GM18511 (cell line): ENCODE measurements around the gene PILRA.
"Not testable (repeated sequence)": the region's sequence is repeated elsewhere in the genome, so short reads cannot be mapped to it uniquely, and the experiment has no call there.

Experiments used
- ATAC-seq: cut with Tn5 transposase; IDR thresholded peaks from one replicate; pipeline ENCODE4 v1.9.1; 2021; ENCODE audit warnings: mild to moderate bottlenecking, moderate library complexity; ENCODE audit not compliant: unreplicated experiment

Gene PILRA

DNA sequence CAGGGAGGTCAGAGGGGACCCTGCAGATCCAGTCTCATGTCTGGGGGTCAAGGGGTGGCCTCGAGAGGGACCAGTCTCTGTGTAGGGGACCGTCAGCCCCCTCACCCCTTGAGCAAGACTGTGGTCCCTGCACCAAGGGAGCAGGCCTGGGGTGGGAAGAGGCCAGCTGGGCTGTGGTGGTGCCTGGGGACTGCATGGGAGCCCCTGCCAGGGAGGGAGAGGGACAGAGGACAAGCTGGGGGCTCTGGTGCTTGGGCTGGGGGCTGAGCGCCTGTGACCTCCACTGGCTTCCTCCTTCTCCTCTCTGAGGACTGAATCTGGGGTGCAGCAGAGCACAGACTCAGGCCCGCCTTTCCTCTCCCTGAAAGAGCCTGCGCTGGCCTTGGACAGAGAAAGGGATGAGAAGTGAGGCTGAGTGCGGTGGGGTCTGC, 16.1 kb upstream of the PILRA start:
- ATAC-seq, result no peak

- no peak for ATAC-seq
These were observed 15.0 kb upstream of the PILRA start, which contains the start of gene PILRB for GRCh38 chr7:100358027-100358856. Gene PILRB, plus strand, starts transcription at chr7:100358117. Its CDS starts 186 bp downstream, at chr7:100358303.

DNA sequence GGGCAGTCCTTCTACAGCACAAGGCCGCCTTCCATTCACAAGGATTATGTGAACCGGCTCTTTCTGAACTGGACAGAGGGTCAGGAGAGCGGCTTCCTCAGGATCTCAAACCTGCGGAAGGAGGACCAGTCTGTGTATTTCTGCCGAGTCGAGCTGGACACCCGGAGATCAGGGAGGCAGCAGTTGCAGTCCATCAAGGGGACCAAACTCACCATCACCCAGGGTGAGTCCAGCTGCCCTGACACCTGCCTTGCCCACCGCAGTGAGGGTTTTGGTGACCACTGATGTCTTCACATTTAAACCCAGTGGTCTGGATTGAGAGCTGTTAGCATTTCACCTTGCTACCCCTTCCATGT, 14.5 kb upstream of the PILRA start:
- ATAC-seq, result no peak

- no peak for ATAC-seq
These were observed 13.0 kb upstream of the PILRA start for GRCh38 chr7:100360135-100360854.

DNA sequence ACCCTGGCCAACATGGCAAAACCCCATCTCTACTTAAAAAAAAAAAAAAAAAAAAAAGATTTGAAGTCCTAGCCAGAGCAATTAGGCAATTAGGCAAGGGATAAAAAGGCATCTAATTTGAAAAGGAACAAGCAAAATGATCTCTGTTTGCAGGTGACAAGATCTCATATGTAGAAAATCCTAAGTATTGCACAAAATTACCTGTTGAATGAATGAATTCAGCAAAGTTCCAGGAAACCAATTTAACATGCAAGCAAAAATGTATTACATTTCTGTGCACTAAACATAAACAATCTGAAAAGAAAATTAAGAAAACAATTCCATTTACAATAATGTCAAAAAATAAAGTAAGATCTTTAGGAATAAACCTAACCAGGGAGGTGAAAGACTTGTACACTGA, 10.2 kb upstream of the PILRA start:
- no peak for ATAC-seq

GRCh38 chr7:100363797-100364196, 9.5 kb upstream of the PILRA start:
- not testable (repeated sequence) for ATAC-seq

GRCh38 chr7:100364480-100364879, 8.8 kb upstream of the PILRA start:
- ATAC-seq, result no peak

- not testable (repeated sequence) for ATAC-seq
These were observed 7.3 kb upstream of the PILRA start for GRCh38 chr7:100365998-100366367.

DNA sequence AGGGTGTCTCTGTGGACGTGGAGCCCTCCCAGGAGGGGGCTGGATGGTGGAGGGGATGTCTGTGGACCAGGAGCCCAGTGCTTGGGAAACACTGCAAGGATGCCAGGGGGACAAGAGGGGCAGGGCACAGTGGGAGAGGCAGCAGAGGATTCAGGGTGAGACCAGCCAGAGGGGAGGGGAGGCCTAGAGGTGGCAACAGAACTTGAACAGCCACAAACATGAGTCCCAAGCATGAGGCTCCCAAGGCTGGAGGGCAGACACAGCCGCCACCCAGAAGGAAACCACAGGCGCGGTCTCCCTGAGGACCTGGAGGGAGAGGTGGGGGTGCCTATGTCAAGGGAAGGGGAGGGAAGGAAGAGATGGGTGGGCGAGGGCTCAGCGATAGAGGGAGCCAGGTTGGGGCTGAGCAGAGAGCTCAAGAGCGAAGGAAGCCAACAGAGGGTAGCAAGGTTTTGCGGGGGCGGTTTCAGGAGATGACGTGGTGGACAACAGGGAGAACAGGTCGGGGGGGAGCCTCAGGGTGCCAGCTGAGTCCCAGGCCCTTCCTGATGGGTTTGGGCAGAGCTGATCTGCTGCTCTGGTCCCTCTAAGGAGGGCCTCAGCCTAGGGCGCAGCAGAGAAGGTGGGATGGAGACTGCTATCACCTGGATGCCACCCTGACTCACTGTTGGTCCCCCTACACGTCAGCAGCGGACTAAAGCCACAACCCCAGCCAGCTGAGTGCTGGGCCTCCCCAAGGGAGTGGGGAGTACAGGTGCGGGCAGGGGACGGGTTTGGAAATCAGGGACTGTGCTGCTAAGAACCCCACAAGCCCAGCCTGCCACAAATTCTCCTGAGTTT, 6.7 kb upstream of the PILRA start:
- peak; percentile 29 for ATAC-seq

- ATAC-seq, result no peak
These were observed 6.1 kb upstream of the PILRA start for GRCh38 chr7:100367251-100367620.

- ATAC-seq, result no peak
These were observed 5.3 kb upstream of the PILRA start for GRCh38 chr7:100367676-100368613.

GRCh38 chr7:100369105-100369504, 4.2 kb upstream of the PILRA start:
- ATAC-seq, result peak; percentile 62

- ATAC-seq, result no peak
These were observed 3.0 kb upstream of the PILRA start for GRCh38 chr7:100370303-100370702.

- ATAC-seq, result no peak
These were observed 2.5 kb upstream of the PILRA start for GRCh38 chr7:100370746-100371145.

DNA sequence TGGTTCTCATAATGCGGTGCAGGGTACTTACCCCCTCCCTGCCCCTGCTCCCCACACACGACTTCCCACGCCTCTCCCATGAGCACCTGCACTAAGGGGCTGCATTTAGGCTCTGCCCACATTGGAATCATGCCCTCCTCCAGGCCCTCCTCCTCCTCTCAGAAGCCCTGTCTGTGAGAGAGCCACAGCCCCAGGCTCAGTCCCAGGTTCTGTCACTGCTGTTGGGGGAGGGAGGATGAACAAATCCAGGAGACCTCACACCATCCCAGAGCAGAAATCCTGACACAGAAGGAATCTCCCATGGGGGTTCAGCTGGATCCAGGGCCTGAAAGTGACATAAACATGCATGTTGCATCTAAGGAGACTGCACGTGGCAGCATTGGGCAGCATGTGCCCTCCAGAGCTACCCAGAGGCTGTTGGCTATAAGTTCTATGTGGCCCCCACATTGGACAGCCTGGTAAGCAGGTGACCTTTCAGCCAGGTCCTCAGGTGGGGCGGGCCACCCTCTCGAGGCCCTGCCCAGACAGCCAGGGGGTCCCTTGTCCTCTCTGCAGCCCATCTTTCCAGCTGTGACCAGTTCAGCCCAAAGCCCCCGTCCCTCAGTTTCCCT, 1.6 kb upstream of the PILRA start:
- no peak for ATAC-seq

DNA sequence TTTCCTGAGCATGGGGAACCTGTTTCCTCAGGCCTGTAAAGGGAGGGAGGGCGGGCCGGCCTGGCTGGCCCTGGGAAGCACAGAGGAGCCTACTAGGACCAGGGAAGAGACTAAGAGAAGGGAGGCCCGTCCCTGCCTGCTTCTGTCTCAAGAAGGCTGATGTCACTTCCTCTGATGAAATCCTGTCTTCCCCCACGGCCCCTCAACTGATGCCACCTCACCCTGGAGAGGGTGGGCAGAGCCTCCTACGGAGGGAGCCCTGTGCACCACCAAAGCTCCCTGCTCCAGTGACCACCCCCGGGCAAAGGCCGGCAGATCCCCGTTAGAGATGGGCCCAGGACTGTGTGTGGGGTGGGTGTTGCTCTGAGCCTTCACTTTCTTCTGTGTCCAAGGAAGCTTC, 1.0 kb upstream of the PILRA start:
- ATAC-seq, result no peak

DNA sequence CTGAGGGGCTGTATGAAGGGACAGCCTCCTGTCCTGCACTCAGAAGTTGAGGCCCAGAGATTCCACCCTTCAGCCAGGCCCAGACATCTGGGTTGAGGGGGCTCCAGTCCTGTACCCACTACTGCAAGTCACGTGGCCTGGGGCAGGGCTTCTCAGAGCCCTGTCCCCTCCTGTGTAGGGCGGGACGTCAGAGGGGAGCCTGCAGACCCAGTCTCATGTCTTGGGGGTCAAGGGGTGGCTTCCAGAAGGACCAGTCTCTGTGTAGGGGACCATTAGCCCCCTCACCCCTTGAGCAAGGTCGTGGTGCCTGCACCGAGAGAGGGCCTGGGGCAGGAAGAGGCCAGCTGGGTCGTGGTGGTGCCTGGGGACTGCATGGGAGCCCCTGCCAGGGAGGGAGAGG, 593 bp upstream of the PILRA start:
- no peak for ATAC-seq

GRCh38 chr7:100373870-100374598, 747 bp downstream of the PILRA start:
- ATAC-seq, result not testable (repeated sequence)

GRCh38 chr7:100374601-100375000, 1.3 kb downstream of the PILRA start:
- no peak for ATAC-seq
